NCI-H1105 (cell line): Measurements from ENCODE around the gene HEATR5A.

Experiments
- DNase-seq: peaks from one replicate; lab custom pipeline; 2025; lab: John Stamatoyannopoulos, UW

The HEATR5A gene

GRCh38 chr14:31426663-31427062 is 6.3 kb upstream of the HEATR5A start:
- DNase-seq, result no peak

GRCh38 chr14:31425905-31426304 is 5.6 kb upstream of the HEATR5A start:
- DNase-seq, result no peak

GRCh38 chr14:31421200-31421599 is 850 bp upstream of the HEATR5A start:
- no peak for DNase-seq

GRCh38 chr14:31419967-31420318 is 407 bp downstream of the HEATR5A start:
- peak; percentile 10 for DNase-seq

- no peak for DNase-seq
Observed at GRCh38 chr14:31419179-31419966, 977 bp downstream of the HEATR5A start.

GRCh38 chr14:31418440-31418839 is 1.9 kb downstream of the HEATR5A start:
- DNase-seq, result no peak

- DNase-seq, result no peak
Observed at GRCh38 chr14:31414190-31414833, 6.0 kb downstream of the HEATR5A start.

GRCh38 chr14:31411218-31411727 is 9.1 kb downstream of the HEATR5A start:
- no peak for DNase-seq

GRCh38 chr14:31410048-31410650 is 10.2 kb downstream of the HEATR5A start:
- no peak for DNase-seq

GRCh38 chr14:31408421-31408820 is 11.9 kb downstream of the HEATR5A start:
- no peak for DNase-seq

- no peak for DNase-seq
Observed at GRCh38 chr14:31405599-31406232, 14.6 kb downstream of the HEATR5A start.

GRCh38 chr14:31405106-31405505 is 15.2 kb downstream of the HEATR5A start:
- DNase-seq, result no peak

- no peak for DNase-seq
Observed at GRCh38 chr14:31403707-31404106, 16.6 kb downstream of the HEATR5A start.

GRCh38 chr14:31402764-31403439 is 17.4 kb downstream of the HEATR5A start:
- DNase-seq, result no peak

- no peak for DNase-seq
Observed at GRCh38 chr14:31401369-31401932, 18.9 kb downstream of the HEATR5A start.

GRCh38 chr14:31400031-31400638 is 20.2 kb downstream of the HEATR5A start:
- DNase-seq, result no peak

GRCh38 chr14:31395572-31396205 is 24.7 kb downstream of the HEATR5A start:
- no peak for DNase-seq

GRCh38 chr14:31395119-31395518 is 25.2 kb downstream of the HEATR5A start:
- no peak for DNase-seq

GRCh38 chr14:31391977-31392503 is 28.3 kb downstream of the HEATR5A start:
- DNase-seq, result no peak

- no peak for DNase-seq
Observed at GRCh38 chr14:31391473-31391872, 28.9 kb downstream of the HEATR5A start.
